K562 (cell line): ENCODE data around the gene HADH. TPM values are rescaled to one million over a fixed set of nuclear protein-coding genes. Genes with fewer than 3 reads are reported as not detected.

Source experiments
- ATAC-seq: fragments of 200-7000 bp; cut with Tn5 transposase; 3 replicates; pipeline ENCODE4 v1.9.1; 2020; ENCODE audit warnings: moderate library complexity
- BruUV-seq: library from RNA; stranded (reverse); fragments of 400-500 nt; replicated peaks from 2 replicates; lab custom pipeline; 2021; lab: Mats Ljungman, UMichigan
- CTCF ChIA-PET: fragments of 300-600 bp; formaldehyde crosslinking; extraction: SDS; loops from one replicate; lab custom pipeline; 2021; ENCODE audit warnings: low intra/inter-chr PET ratio; lab: Yijun Ruan, JAX
- POLR2A ChIA-PET: fragments of 300-600, 350-650 bp; sonication (Branson Sonifier 250); formaldehyde crosslinking; extraction: SDS; loops from one replicate; lab custom pipeline; 2021; ENCODE audit warnings: antibody characterized with exemption, inconsistent platforms; lab: Yijun Ruan, JAX
- DNase-seq, 4 experiments: peaks; one replicate each; pipeline versions ENCODE4 v3.0.0 to v3.0.0-alpha.2; 2011 to 2018; ENCODE audit warnings: low spot score in 3 of 4, mixed read lengths in 3 of 4; ENCODE audit errors: extremely low read depth in 1 of 4
- FAIRE-seq: peaks from 2 replicates; lab custom pipeline; 2011; peaks lifted over from hg19 to GRCh38; lab: Jason Lieb, UNC
- H2AFZ ChIP-seq: 2 replicates; pipeline ENCODE4 v1.6.0; 2011; ENCODE audit warnings: low read depth, low read length, control low read depth, inconsistent platforms
- H3K27ac ChIP-seq: fragments of 200-600 bp; 3 replicates; pipeline ENCODE4 v1.8.0; 2011; ENCODE audit warnings: low read depth, mild to moderate bottlenecking, control low read depth, inconsistent platforms, low read length, moderate library complexity, mixed read lengths; ENCODE audit errors: extremely low read depth
- H3K27me3 ChIP-seq, 2 experiments: fragments of 300-600 bp in 1 of 2; 2 replicates in 1 of 2; 3 replicates in 1 of 2; pipeline versions ENCODE4 v1.6.0 to v1.8.0; 2011; ENCODE audit warnings: inconsistent platforms in 2 of 2, low read length in 2 of 2, mild to moderate bottlenecking in 1 of 2, mixed read lengths in 1 of 2, moderate library complexity in 1 of 2; ENCODE audit not compliant: control insufficient read depth in 2 of 2, insufficient read depth in 2 of 2
- H3K36me3 ChIP-seq: fragments of 300-600 bp; 3 replicates; pipeline ENCODE4 v1.8.0; 2011; ENCODE audit warnings: mild to moderate bottlenecking, low read length, inconsistent platforms; ENCODE audit not compliant: control insufficient read depth, insufficient read depth
- H3K4me1 ChIP-seq, 2 experiments: fragments of 200-600 bp in 1 of 2; replicated peaks in 1 of 2; 2 replicates in 1 of 2; 3 replicates in 1 of 2; pipeline versions ENCODE4 v1.5.1 to v1.8.0; 2011; ENCODE audit warnings: inconsistent platforms in 2 of 2, low read length in 2 of 2, mild to moderate bottlenecking in 1 of 2, mixed read lengths in 1 of 2, moderate library complexity in 1 of 2; ENCODE audit not compliant: control insufficient read depth in 2 of 2, insufficient read depth in 2 of 2
- H3K4me2 ChIP-seq: 2 replicates; pipeline ENCODE4 v1.6.1; 2011; ENCODE audit warnings: low read length, control low read depth, inconsistent platforms, mixed read lengths; ENCODE audit not compliant: insufficient read depth
- H3K4me3 ChIP-seq: fragments of 200-600 bp; sonication (generic), shearing (Covaris generic); 2 replicates; pipeline ENCODE4 v1.5.1; 2016; ENCODE audit warnings: control low read depth, inconsistent platforms
- H3K79me2 ChIP-seq: fragments of 200-600 bp; 3 replicates; pipeline ENCODE4 v1.8.0; 2011; ENCODE audit warnings: low read length, inconsistent platforms; ENCODE audit not compliant: control insufficient read depth, insufficient read depth
- H3K9ac ChIP-seq, 2 experiments: 2 replicates each; pipeline versions ENCODE4 v1.6.0 to v1.6.1; 2011; ENCODE audit warnings: low read depth in 2 of 2, low read length in 2 of 2, control low read depth in 1 of 2, inconsistent platforms in 1 of 2, mild to moderate bottlenecking in 1 of 2, mixed read lengths in 1 of 2; ENCODE audit not compliant: insufficient read depth in 1 of 2
- H3K9me1 ChIP-seq: one replicate; pipeline ENCODE4 v1.6.0; 2011; ENCODE audit warnings: inconsistent platforms, mild to moderate bottlenecking, low read length, moderate library complexity; ENCODE audit not compliant: control insufficient read depth, insufficient read depth
- H3K9me3 ChIP-seq: replicated peaks from 2 replicates; pipeline ENCODE4 v1.5.1; 2011; ENCODE audit warnings: low read depth, low read length, inconsistent platforms; ENCODE audit not compliant: control insufficient read depth, insufficient read depth
- H4K20me1 ChIP-seq: replicated peaks from 2 replicates; pipeline ENCODE4 v1.6.1; 2011; ENCODE audit warnings: low read length, inconsistent platforms, mixed read lengths; ENCODE audit not compliant: control insufficient read depth, insufficient read depth
- CBX5 ChIP-seq: IDR thresholded peaks from 2 replicates; pipeline ENCODE4 v1.6.1; 2014; ENCODE audit warnings: low read depth, borderline replicate concordance
- ESRRA ChIP-seq: fragments of 450-650 bp; IDR thresholded peaks from 2 replicates; pipeline ENCODE4 v1.6.1; 2014; ENCODE audit warnings: low read depth, mild to moderate bottlenecking, moderate library complexity, borderline replicate concordance
- GABPB2 ChIP-seq: fragments of 250-450 bp; sonication (Bioruptor Pico); conservative IDR thresholded peaks from 2 replicates; pipeline ENCODE4 v1.5.1; 2021; ENCODE audit warnings: mild to moderate bottlenecking
- GATAD2A ChIP-seq: fragments of 450-650 bp; IDR thresholded peaks from 2 replicates; pipeline ENCODE4 v1.6.1; 2017
- GTF2B ChIP-seq: IDR thresholded peaks from 2 replicates; pipeline ENCODE4 v1.6.1; 2011; ENCODE audit not compliant: insufficient read length; ENCODE audit errors: extremely low read depth
- NFIX ChIP-seq: fragments of 250-450 bp; sonication (Bioruptor Pico); IDR thresholded peaks from 2 replicates; pipeline ENCODE4 v1.4.0; 2020; ENCODE audit warnings: low read depth, mild to moderate bottlenecking, moderate library complexity
- NFRKB ChIP-seq: fragments of 450-650 bp; IDR thresholded peaks from 2 replicates; pipeline ENCODE4 v1.6.1; 2016; ENCODE audit warnings: low read depth
- SP1 ChIP-seq: sonication (generic); formaldehyde crosslinking; IDR thresholded peaks from 2 replicates; pipeline ENCODE4 v1.8.1; 2022; ENCODE audit warnings: mild to moderate bottlenecking, missing genetic modification reagents
- ZNF124 ChIP-seq: sonication (generic); formaldehyde crosslinking; IDR thresholded peaks from 2 replicates; pipeline ENCODE4 v1.8.1; 2022; ENCODE audit warnings: missing genetic modification reagents
- ZNF253 ChIP-seq: fragments of 250-450 bp; sonication (Bioruptor Pico); conservative IDR thresholded peaks from 2 replicates; pipeline ENCODE4 v1.6.1; 2021; ENCODE audit warnings: mild to moderate bottlenecking
- ZNF57 ChIP-seq: fragments of 450-650 bp; formaldehyde crosslinking; IDR thresholded peaks from 2 replicates; pipeline ENCODE4 v1.4.0; 2020; ENCODE audit warnings: mild to moderate bottlenecking, moderate library complexity
- WGBS: fragments of 100-300 bp; shearing (Covaris generic); methylation state at CpG from one replicate; pipeline ENCODE4 v1.1.6; 2016; ENCODE audit warnings: low coverage, mixed read lengths; ENCODE audit not compliant: insufficient coverage; ENCODE audit errors: missing lambda C conversion rate; 5-methylcytosine and 5-hydroxymethylcytosine counted together
- in situ Hi-C: fragments of 300-500 bp; cut with MboI; formaldehyde crosslinking; loops from 4 replicates; pipeline ENCODE4 v1.15.0; 2018; ENCODE audit warnings: inconsistent platforms, mixed read lengths
- intact Hi-C: fragments of 100-400 bp; cut with micrococcal nuclease; formaldehyde crosslinking; loops from 2 replicates; pipeline ENCODE4 v1.14.2; 2022
- polyA plus RNA-seq, 8 experiments: library from polyadenylated mRNA; depleted of rRNA in 4 of 8; stranded (reverse) in 5 of 8; unstranded in 3 of 8; fragments of >200 nt; fragmentation: Nextera tagmentation in 2 of 8; fragmentation: Illumina TruSeq in 1 of 8; extraction: Ambion mirVana in 2 of 8; extraction: Trizol in 1 of 8; gene quantifications; 2 replicates each; pipeline versions ENCODE4 v1.2.1 to v1.2.3, GENCODE V29; 2011 to 2014; ENCODE audit warnings: inconsistent platforms in 1 of 8, missing spikeins in 1 of 8
- total RNA-seq, 7 experiments: library from RNA; depleted of rRNA in 6 of 7; stranded (reverse); fragments of >200 nt in 6 of 7; fragmentation: Illumina TruSeq in 2 of 7; extraction: Trizol in 2 of 7; gene quantifications; 2 replicates each; pipeline versions ENCODE4 v1.2.1 to v1.2.3, GENCODE V29; 2011 to 2021; ENCODE audit warnings: low replicate concordance in 1 of 7
- TF ChIP-seq, protein P1 (sequence below): fragments of 450-650 bp; formaldehyde crosslinking; IDR thresholded peaks from 2 replicates; pipeline ENCODE4 v1.4.0; 2022; ENCODE audit warnings: missing genetic modification characterization
- TF ChIP-seq, protein P2 (sequence below): sonication (generic); formaldehyde crosslinking; IDR thresholded peaks from 2 replicates; pipeline ENCODE4 v1.8.1; 2022; ENCODE audit warnings: missing genetic modification reagents
- TF ChIP-seq, protein P3 (sequence below): fragments of 250-450 bp; sonication (Bioruptor Pico); IDR thresholded peaks from 2 replicates; pipeline ENCODE4 v1.8.0; 2022; ENCODE audit warnings: moderate library complexity, mild to moderate bottlenecking, inconsistent platforms
- TF ChIP-seq, protein P4 (sequence below): fragments of 250-450 bp; sonication (Bioruptor Pico); IDR thresholded peaks from 2 replicates; pipeline ENCODE4 v1.4.0; 2020; ENCODE audit warnings: mild to moderate bottlenecking, moderate library complexity

Gene HADH
- total and polyA plus RNA-seq, 9 of the 15 experiments (the other 6 are each of a cell fraction or from before 2014, with no cell fraction given), result 9.4 to 73.3 (median 32.8) TPM

DNA sequence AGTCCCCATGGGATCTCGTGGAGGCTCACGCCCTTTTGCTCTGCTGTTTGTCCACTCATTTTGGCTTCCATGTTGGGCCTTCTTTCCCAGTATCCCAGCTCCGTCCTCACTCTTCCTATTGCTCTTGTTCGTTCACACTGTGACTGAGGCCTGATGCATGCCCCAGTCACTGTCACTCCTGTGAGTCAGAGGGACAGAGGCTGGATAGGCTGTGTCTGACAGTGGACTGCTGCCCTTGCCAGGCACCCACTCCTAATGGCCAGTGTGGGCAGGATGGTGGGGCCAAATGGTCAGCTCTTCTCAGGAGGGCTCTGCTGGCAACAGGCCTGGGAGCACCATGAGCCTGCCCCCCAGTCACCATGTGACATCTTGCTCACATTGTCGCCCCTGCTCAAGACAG is 40.0 kb downstream of the HADH start:
- Histone ChIP-seq H3K4me3 (no peak overlapping the region), H3K4me1 (no peaks in the 10 kb centered on the region), H2AFZ (no peak overlapping the region), H3K4me2 (no peak overlapping the region), H3K9ac (peak overlapping the region in 1 of 2 experiments; percentile 49; a peak in 1 of 4 replicates), H3K27me3 (no peaks in the 10 kb centered on the region), H3K27ac (no peak overlapping the region; the same call in 2 of the 3 replicates), H3K79me2 (no peaks in the 10 kb centered on the region), H4K20me1 (no peaks in the 10 kb centered on the region), H3K36me3 (peaks cover 44% of the 10 kb centered on the region; the same call in 2 of the 3 replicates), H3K9me1 (no peaks in the 10 kb centered on the region), H3K9me3 (no peaks in the 10 kb centered on the region)
- BruUV-seq, result no TSS peak
- FAIRE-seq (no peak), ATAC-seq (no peak), DNase-seq (no peak)
- intact Hi-C loops (loop anchor here (2.0 to 10.0 kb wide), 5 partner anchors 31 to 1375 kb away; no protein-coding TSS in a partner anchor), in situ Hi-C loops (no loop called here)
- POLR2A ChIA-PET, result interaction anchor here (0.7 to 1.8 kb wide), 2 partner anchors 16 to 471 kb away, joined by 3 to 6 read pairs; no protein-coding TSS in a partner anchor
- CTCF ChIA-PET, result interaction anchor here (0.6 kb wide), 1 partner anchor 152 kb away, joined by 3 read pairs; no protein-coding TSS in a partner anchor
- 81% methylated on average over 5 of the region's 5 CpGs for WGBS
- TF ChIP-seq ESRRA (no peak), ZNF124 (no peak), SP1 (CRISPR knock-in tag) (no peak), NFRKB (no peak), CBX5 (no peak), GATAD2A (no peak), GTF2B (no peak), ZNF253 (no peak), NFIX (no peak), GABPB2 (CRISPR knock-in tag) (no peak), ZNF57 (no peak)
- TF ChIP-seq, protein P1, sequence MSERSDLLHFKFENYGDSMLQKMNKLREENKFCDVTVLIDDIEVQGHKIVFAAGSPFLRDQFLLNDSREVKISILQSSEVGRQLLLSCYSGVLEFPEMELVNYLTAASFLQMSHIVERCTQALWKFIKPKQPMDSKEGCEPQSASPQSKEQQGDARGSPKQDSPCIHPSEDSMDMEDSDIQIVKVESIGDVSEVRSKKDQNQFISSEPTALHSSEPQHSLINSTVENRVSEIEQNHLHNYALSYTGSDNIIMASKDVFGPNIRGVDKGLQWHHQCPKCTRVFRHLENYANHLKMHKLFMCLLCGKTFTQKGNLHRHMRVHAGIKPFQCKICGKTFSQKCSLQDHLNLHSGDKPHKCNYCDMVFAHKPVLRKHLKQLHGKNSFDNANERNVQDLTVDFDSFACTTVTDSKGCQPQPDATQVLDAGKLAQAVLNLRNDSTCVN (CRISPR knock-in tag), result no peak
- TF ChIP-seq, protein P2, sequence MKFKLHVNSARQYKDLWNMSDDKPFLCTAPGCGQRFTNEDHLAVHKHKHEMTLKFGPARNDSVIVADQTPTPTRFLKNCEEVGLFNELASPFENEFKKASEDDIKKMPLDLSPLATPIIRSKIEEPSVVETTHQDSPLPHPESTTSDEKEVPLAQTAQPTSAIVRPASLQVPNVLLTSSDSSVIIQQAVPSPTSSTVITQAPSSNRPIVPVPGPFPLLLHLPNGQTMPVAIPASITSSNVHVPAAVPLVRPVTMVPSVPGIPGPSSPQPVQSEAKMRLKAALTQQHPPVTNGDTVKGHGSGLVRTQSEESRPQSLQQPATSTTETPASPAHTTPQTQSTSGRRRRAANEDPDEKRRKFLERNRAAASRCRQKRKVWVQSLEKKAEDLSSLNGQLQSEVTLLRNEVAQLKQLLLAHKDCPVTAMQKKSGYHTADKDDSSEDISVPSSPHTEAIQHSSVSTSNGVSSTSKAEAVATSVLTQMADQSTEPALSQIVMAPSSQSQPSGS, result no peak
- TF ChIP-seq, protein P3, sequence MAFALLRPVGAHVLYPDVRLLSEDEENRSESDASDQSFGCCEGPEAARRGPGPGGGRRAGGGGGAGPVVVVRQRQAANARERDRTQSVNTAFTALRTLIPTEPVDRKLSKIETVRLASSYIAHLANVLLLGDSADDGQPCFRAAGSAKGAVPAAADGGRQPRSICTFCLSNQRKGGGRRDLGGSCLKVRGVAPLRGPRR (CRISPR knock-in tag), result no peak
- TF ChIP-seq, protein P4, sequence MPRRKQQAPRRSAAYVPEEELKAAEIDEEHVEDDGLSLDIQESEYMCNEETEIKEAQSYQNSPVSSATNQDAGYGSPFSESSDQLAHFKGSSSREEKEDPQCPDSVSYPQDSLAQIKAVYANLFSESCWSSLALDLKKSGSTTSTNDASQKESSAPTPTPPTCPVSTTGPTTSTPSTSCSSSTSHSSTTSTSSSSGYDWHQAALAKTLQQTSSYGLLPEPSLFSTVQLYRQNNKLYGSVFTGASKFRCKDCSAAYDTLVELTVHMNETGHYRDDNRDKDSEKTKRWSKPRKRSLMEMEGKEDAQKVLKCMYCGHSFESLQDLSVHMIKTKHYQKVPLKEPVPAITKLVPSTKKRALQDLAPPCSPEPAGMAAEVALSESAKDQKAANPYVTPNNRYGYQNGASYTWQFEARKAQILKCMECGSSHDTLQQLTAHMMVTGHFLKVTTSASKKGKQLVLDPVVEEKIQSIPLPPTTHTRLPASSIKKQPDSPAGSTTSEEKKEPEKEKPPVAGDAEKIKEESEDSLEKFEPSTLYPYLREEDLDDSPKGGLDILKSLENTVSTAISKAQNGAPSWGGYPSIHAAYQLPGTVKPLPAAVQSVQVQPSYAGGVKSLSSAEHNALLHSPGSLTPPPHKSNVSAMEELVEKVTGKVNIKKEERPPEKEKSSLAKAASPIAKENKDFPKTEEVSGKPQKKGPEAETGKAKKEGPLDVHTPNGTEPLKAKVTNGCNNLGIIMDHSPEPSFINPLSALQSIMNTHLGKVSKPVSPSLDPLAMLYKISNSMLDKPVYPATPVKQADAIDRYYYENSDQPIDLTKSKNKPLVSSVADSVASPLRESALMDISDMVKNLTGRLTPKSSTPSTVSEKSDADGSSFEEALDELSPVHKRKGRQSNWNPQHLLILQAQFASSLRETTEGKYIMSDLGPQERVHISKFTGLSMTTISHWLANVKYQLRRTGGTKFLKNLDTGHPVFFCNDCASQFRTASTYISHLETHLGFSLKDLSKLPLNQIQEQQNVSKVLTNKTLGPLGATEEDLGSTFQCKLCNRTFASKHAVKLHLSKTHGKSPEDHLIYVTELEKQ (CRISPR knock-in tag), result no peak
